ENCODE results near the gene PRKCA.

Gene PRKCA

DNA sequence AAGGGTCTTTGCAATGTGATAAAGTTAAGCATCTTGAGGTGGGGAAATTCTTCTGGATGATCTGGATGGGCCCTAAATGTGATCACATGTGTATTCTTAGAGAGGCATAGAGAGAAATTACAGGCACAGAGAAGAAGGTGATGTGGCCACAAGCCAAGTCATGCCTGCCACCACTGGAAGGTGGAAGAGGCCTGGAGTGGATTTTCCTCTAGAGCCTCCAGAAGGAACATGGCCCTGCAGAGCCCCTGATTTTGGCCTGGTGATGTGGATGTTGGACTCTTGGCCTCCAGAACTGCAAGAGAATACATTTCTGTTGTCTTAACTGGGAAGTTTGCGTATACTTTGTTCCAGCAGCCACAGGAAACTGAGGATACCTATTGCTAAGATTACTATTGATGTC is 375.6 kb downstream of the PRKCA start:
- Histone ChIP-seq H3K36me3 (ENCODE audit: insufficient read depth, low read length) (no peaks in the 10 kb centered on the region), H3K4me1 (ENCODE audit: insufficient read depth, low read length, poor library complexity, severe bottlenecking) (no peaks in the 10 kb centered on the region), H3K9ac (ENCODE audit: low read depth, low read length, poor library complexity, severe bottlenecking) (no peak overlapping the region), H2AFZ (ENCODE audit: low read length) (no peak overlapping the region), H3K9me3 (ENCODE audit: insufficient read depth, low read depth, low read length) (no peaks in the 10 kb centered on the region), H3K9me2 (replicated peaks; ENCODE audit: low read depth, low read length) (no peaks in the 10 kb centered on the region), H3K4me2 (ENCODE audit: low read depth, low read length, poor library complexity, severe bottlenecking) (no peak overlapping the region), H3K79me2 (ENCODE audit: insufficient read depth, low read length) (no peaks in the 10 kb centered on the region), H3K27me3 (ENCODE audit: insufficient read depth, low read length, poor library complexity, severe bottlenecking) (no peaks in the 10 kb centered on the region), H4K20me1 (ENCODE audit: insufficient read depth, low read length, poor library complexity, severe bottlenecking) (no peaks in the 10 kb centered on the region), H3F3A (ENCODE audit: low read depth) (no peaks in the 10 kb centered on the region), H3K4me3 (ENCODE audit: low read length, poor library complexity, severe bottlenecking) (no peak overlapping the region)
- TF ChIP-seq CTCF (conservative IDR thresholded peaks at IDR 0.05; ENCODE audit: low read length) (no peak), EZH2phosphoT487 (IDR thresholded peaks at IDR 0.05; ENCODE audit: borderline replicate concordance) (no peak)

DNA sequence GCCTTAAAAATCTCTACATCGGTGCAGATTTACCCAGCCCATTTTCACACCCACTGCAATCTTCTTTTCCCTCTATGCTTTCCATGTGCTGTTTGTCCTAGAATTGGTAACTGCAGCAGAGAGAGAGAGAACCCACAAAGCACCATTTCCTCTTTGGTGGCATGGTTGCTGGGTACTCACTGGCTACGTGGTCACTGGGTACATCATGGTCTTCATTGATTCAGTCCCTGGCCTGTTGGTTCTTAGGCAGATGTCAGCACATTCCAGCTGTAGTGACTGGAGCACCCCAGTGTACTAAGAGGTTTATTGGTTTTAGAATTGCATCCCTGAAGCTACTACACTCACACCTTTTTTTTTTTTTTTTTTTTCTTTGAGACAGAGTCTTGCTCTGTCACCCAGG is 376.4 kb downstream of the PRKCA start:
- H3K27me3 ChIP-seq (ENCODE audit: insufficient read depth, low read length, poor library complexity, severe bottlenecking) = no peaks in the 10 kb centered on the region
- no peaks in the 10 kb centered on the region for H3K9me3 ChIP-seq (ENCODE audit: insufficient read depth, low read depth, low read length)
- no peak for TF ChIP-seq EZH2phosphoT487 (IDR thresholded peaks at IDR 0.05; ENCODE audit: borderline replicate concordance)
- no peak for TF ChIP-seq CTCF (conservative IDR thresholded peaks at IDR 0.05; ENCODE audit: low read length)
- no peak overlapping the region for H3K9ac ChIP-seq (ENCODE audit: low read depth, low read length, poor library complexity, severe bottlenecking)
- H3K9me2 ChIP-seq (replicated peaks; ENCODE audit: low read depth, low read length) = no peaks in the 10 kb centered on the region
- H3K4me1 ChIP-seq (ENCODE audit: insufficient read depth, low read length, poor library complexity, severe bottlenecking) = no peaks in the 10 kb centered on the region
- no peak overlapping the region for H3K4me3 ChIP-seq (ENCODE audit: low read length, poor library complexity, severe bottlenecking)
- H3K79me2 ChIP-seq (ENCODE audit: insufficient read depth, low read length) = no peaks in the 10 kb centered on the region
- no peaks in the 10 kb centered on the region for H3F3A ChIP-seq (ENCODE audit: low read depth)
- no peaks in the 10 kb centered on the region for H3K36me3 ChIP-seq (ENCODE audit: insufficient read depth, low read length)
- no peak overlapping the region for H3K4me2 ChIP-seq (ENCODE audit: low read depth, low read length, poor library complexity, severe bottlenecking)
- no peaks in the 10 kb centered on the region for H4K20me1 ChIP-seq (ENCODE audit: insufficient read depth, low read length, poor library complexity, severe bottlenecking)
- H2AFZ ChIP-seq (ENCODE audit: low read length) = no peak overlapping the region

- H3K79me2 ChIP-seq (ENCODE audit: insufficient read depth, low read length) = no peaks in the 10 kb centered on the region
- H4K20me1 ChIP-seq (ENCODE audit: insufficient read depth, low read length, poor library complexity, severe bottlenecking) = no peaks in the 10 kb centered on the region
- TF ChIP-seq CTCF (conservative IDR thresholded peaks at IDR 0.05; ENCODE audit: low read length) (no peak), EZH2phosphoT487 (IDR thresholded peaks at IDR 0.05; ENCODE audit: borderline replicate concordance) (no peak)
- no peak overlapping the region for H3K9ac ChIP-seq (ENCODE audit: low read depth, low read length, poor library complexity, severe bottlenecking)
- no peaks in the 10 kb centered on the region for H3F3A ChIP-seq (ENCODE audit: low read depth)
- H3K9me3 ChIP-seq (ENCODE audit: insufficient read depth, low read depth, low read length) = no peaks in the 10 kb centered on the region
- H3K4me3 ChIP-seq (ENCODE audit: low read length, poor library complexity, severe bottlenecking) = no peak overlapping the region
- H3K4me2 ChIP-seq (ENCODE audit: low read depth, low read length, poor library complexity, severe bottlenecking) = no peak overlapping the region
- no peak overlapping the region for H2AFZ ChIP-seq (ENCODE audit: low read length)
- no peaks in the 10 kb centered on the region for H3K27me3 ChIP-seq (ENCODE audit: insufficient read depth, low read length, poor library complexity, severe bottlenecking)
- H3K4me1 ChIP-seq (ENCODE audit: insufficient read depth, low read length, poor library complexity, severe bottlenecking) = no peaks in the 10 kb centered on the region
- H3K36me3 ChIP-seq (ENCODE audit: insufficient read depth, low read length) = no peaks in the 10 kb centered on the region
- no peaks in the 10 kb centered on the region for H3K9me2 ChIP-seq (replicated peaks; ENCODE audit: low read depth, low read length)
Observed at GRCh38 chr17:66679631-66680517, 377.5 kb downstream of the PRKCA start.
